NCI-H748 (cell line): Measurements from ENCODE around the gene PSMD11.
A peak's percentile ranks its signal among the peaks of the same experiment; 100 is the strongest.
"Not testable (repeated sequence)": the region's sequence is repeated elsewhere in the genome, so short reads cannot be mapped to it uniquely, and the experiment has no call there.

ENCODE experiments used
- DNase-seq: peaks from one replicate; lab custom pipeline; 2025; ENCODE audit not compliant: unreplicated experiment; lab: John Stamatoyannopoulos, UW

PSMD11 gene

GRCh38 chr17:32444301-32445073 is at the start of gene PSMD11:
Gene PSMD11, plus strand, starts transcription at chr17:32444510. Its CDS starts 14 bp downstream, at chr17:32444524.
- DNase-seq = peak; percentile 97

GRCh38 chr17:32396343-32396742 is 48.0 kb upstream of the PSMD11 start:
- DNase-seq = no peak

- DNase-seq = no peak
Measured at GRCh38 chr17:32398946-32399345, 45.4 kb upstream of the PSMD11 start.

DNA sequence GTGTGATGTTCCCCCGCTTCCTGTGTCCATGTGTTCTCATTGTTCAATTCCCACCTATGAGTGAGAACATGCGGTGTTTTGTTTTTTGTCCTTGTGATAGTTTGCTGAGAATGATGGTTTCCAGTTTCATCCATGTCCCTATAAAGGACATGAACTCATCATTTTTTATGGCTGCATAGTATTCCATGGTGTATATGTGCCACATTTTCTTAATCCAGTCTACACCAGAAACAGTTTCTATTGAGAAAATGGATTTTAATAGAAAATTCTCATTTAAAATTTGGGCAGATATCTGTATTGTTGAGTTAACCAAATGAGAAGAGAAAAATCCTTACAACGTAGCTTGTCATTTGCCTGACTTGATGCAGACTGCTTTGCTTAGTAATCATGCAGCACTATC is 34.2 kb upstream of the PSMD11 start:
- not testable (repeated sequence) for DNase-seq

- DNase-seq = no peak
Measured at GRCh38 chr17:32426894-32427293, 17.4 kb upstream of the PSMD11 start.

DNA sequence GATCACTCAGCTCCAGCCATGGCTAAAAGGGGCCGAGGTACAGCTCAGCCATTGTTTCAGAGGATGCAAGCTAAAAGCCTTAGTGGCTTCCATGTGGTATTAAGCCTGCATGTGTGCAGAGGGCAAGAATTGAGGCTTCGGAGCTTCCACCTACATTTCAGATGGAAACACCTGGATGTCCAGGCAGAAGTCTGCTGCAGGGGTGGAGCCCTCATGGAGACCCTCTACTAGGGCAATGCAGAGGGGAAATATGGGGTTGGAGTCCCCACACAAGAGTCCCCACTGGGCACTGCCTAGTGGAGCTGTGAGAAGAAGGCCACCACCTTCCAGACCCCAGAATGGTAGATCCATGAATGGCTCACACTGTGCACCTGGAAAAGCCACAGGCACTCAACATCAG is 14.7 kb upstream of the PSMD11 start:
- DNase-seq = no peak

GRCh38 chr17:32440722-32441121 is 3.6 kb upstream of the PSMD11 start:
- no peak for DNase-seq

- no peak for DNase-seq
Measured at GRCh38 chr17:32441886-32442285, 2.4 kb upstream of the PSMD11 start.

DNA sequence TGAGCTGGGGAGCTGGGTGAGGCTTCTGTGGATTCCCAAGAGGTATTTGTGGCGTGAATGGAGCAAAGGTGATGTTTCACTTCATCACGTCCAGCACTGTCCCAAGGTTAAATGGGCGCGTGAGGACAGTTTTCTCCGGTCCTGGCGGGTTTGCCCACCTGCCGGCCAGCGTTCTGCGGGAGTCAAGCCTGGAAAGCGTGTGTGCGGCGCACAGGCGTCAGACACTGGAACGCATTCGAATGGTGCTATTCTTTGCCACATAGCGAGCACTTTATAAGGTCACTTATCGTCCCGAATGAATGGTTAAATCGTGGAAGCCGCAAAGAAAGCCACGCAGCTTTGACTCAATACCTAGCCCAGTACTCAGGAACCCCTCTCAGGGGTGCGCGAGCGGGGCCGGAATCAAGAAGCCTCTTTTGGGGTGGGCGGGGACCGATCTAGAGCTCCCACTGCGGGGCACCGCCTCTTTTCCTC is 446 bp upstream of the PSMD11 start:
- DNase-seq = peak; percentile 78

- peak; percentile 9 for DNase-seq
Measured at GRCh38 chr17:32445074-32445415, 735 bp downstream of the PSMD11 start.

DNA sequence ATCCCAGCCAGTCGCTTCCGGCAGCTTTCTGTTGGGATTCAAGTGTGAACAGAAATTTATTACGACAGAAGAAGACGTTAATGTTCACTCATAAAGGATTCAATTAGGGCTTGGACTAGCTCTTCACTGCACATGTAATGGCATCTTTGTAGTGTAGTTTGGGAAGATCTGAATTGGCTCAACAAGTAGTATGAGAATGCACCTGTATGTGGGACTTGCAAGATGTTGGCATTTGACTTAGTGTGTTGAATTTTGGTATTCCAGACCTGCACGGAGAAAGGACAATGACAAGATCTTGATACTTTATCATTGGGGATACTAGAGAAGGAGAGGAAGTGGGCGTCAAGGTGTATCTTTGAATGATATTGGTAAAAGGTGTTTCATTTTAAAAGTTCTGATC is 1.2 kb downstream of the PSMD11 start:
- DNase-seq = no peak

DNA sequence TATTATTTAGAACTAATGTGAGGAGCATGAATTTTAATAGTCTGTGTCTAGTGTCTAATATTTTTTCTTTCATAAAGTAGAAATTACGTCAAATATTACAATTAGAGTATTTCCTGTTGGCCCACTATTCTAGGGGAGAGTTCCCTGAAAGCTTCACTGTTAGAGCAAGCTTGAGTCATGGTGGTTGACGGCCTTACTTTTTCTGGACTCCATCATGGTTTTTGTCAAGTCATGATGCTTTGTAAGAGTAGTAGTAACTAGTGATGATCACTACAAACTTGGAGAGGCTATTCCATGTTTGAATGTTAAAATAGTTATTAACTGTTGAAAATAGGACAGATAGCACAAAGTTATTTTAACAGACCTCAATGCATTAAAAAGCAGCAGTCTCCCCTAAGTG is 1.7 kb downstream of the PSMD11 start:
- no peak for DNase-seq

DNA sequence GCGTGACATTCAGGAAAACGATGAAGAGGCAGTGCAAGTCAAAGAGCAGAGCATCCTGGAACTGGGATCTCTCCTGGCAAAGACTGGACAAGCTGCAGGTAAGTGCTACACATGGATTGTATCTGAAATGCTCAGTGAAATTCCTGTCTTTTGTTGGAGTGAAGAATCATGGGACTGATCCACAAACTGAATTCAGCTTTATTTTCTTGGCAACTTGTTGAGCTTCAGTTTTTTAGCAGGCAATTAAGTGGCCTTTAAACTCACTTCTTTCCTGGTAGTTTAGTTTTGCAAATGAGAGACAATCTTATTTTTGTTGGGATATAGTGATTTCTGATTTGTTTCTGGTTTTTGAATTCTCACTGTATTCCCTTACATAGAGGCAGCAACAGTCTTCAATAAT is 2.6 kb downstream of the PSMD11 start:
- DNase-seq = no peak

GRCh38 chr17:32449963-32450362 is 5.7 kb downstream of the PSMD11 start:
- no peak for DNase-seq

DNA sequence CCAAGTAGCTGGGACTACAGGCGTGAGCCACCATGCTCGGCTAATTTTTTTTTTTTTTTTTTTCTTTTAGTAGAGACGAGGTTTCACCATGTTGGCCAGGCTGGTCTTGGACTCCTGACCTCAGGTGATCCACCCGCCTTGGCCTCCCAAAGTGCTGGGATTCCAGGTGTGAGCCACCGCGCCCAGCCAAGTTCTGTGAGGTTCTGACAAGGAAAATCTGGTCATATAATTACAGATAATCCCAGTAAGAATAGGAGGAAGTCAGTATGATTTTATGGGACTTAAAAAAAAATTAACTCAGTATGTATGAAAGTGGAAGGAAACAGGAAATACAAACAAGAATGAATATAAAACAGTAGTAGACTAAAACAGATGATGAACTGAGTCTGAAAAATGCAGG is 6.1 kb downstream of the PSMD11 start:
- not testable (repeated sequence) for DNase-seq

DNA sequence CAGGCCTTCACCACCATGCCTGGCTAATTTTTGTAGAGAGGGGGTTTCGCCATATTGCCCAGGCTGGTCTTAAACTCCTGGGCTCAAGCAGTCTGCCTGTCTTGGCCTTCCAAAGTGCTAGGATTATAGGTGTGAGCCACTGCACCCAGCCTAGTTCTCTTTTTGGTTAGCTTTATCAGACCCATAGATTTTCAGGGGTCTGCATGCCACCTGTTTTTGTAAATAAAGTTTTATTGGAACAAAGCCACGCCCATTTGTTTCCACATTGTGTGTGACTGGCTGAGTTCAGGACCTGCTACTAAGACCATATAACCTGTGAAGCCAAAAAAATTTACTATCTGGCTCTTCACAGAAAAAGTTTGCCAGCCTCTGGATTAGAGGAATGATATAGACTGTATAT is 7.6 kb downstream of the PSMD11 start:
- DNase-seq = no peak

DNA sequence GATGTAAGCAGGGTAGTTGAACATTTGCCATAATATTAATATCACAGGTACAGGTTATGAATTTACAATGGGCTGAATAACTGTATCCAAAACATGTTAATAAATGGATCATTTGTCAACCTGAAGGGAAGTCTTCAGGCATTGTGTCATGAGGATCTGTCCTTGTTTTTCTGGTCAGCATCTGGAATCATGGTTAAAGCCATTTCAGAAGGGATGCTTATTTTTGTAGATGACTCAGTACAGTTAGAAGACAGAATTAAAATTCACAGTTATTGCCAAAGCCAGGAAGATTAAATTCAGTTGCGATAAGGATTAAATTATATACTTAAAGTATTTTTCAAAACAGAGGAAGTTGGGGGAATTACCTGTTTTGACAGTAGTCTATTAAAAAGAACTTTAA is 8.0 kb downstream of the PSMD11 start:
- DNase-seq = no peak

GRCh38 chr17:32453370-32453769 is 9.1 kb downstream of the PSMD11 start:
- DNase-seq = no peak

- no peak for DNase-seq
Measured at GRCh38 chr17:32458371-32458770, 14.1 kb downstream of the PSMD11 start.

- no peak for DNase-seq
Measured at GRCh38 chr17:32460054-32460453, 15.7 kb downstream of the PSMD11 start.

DNA sequence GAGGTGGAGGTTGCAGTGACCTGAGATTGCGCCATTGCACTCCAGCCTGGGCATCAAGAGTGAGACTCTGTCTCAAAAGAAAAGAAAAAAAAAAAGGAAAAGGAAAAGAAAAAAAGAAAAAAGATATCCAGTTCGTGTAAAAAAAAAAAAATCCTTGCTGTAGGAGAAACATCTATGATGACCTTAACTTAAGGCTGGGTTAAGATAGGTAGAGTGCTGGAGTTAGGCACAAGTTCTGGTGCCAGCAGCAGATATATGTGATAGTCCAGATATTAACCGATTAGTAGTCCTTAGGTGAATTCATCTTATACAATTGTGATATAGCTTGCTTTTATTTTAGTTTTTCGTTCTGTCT is 17.2 kb downstream of the PSMD11 start:
- DNase-seq = no peak

- DNase-seq = peak; percentile 64
Measured at GRCh38 chr17:32461853-32462617, 17.7 kb downstream of the PSMD11 start.
